K562 (cell line): ENCODE results near the gene MGAT4B. TPM values are rescaled to one million over a fixed set of nuclear protein-coding genes. Genes with fewer than 3 reads are reported as not detected.

Experiments used
- BRF1 ChIP-seq: IDR thresholded peaks from 3 replicates; pipeline ENCODE4 v1.6.1; 2011; ENCODE audit warnings: borderline replicate concordance, mild to moderate bottlenecking; ENCODE audit not compliant: insufficient read length; ENCODE audit errors: extremely low read depth
- GABPB1 ChIP-seq: sonication (generic); formaldehyde crosslinking; IDR thresholded peaks from 2 replicates; pipeline ENCODE4 v1.8.0; 2022; ENCODE audit warnings: mild to moderate bottlenecking, missing genetic modification reagents
- HOXB6 ChIP-seq: fragments of 250-450 bp; sonication (Bioruptor Pico); IDR thresholded peaks from 2 replicates; pipeline ENCODE4 v1.5.1; 2022; ENCODE audit warnings: mild to moderate bottlenecking, borderline replicate concordance
- ILK ChIP-seq: fragments of 450-650 bp; IDR thresholded peaks from 2 replicates; pipeline ENCODE4 v1.6.1; 2016; ENCODE audit warnings: missing genetic modification characterization, low read depth, mild to moderate bottlenecking, missing compliant biosample characterization, moderate library complexity, borderline replicate concordance
- KAT8 ChIP-seq: fragments of 450-650 bp; IDR thresholded peaks from 2 replicates; pipeline ENCODE4 v1.6.1; 2016; ENCODE audit warnings: low read depth, mild to moderate bottlenecking
- L3MBTL2 ChIP-seq: fragments of 450-650 bp; IDR thresholded peaks from 2 replicates; pipeline ENCODE4 v1.6.1; 2016; ENCODE audit warnings: mild to moderate bottlenecking, moderate library complexity
- MAFK ChIP-seq: IDR thresholded peaks from 2 replicates; pipeline ENCODE4 v1.6.1; 2011; ENCODE audit warnings: low read length, improper control_type of control experiment
- MCM2 ChIP-seq: fragments of 450-650 bp; IDR thresholded peaks from 2 replicates; pipeline ENCODE4 v1.6.1; 2017; ENCODE audit warnings: low read depth, mild to moderate bottlenecking
- MYC ChIP-seq, 2 experiments: fragments of 250-450 bp in 1 of 2; sonication (Bioruptor Pico) in 1 of 2; IDR thresholded peaks; 2 replicates each; pipeline versions ENCODE4 v1.5.1 to v1.6.1; 2012 to 2021; ENCODE audit warnings: low read depth in 2 of 2, borderline replicate concordance in 1 of 2, improper control_type of control experiment in 1 of 2, low read length in 1 of 2, mild to moderate bottlenecking in 1 of 2, moderate library complexity in 1 of 2
- PHF8 ChIP-seq: fragments of 200-600 bp; sonication (generic); IDR thresholded peaks from 2 replicates; pipeline ENCODE4 v1.6.1; 2012; ENCODE audit warnings: mixed run types, mild to moderate bottlenecking, inconsistent platforms, low read length, moderate library complexity, borderline replicate concordance
- SAP30 ChIP-seq: fragments of 200-600 bp; sonication (generic); IDR thresholded peaks from 2 replicates; pipeline ENCODE4 v1.6.1; 2012; ENCODE audit warnings: borderline replicate concordance, low read depth, mild to moderate bottlenecking, moderate library complexity, low read length, control low read depth, inconsistent platforms; ENCODE audit not compliant: insufficient read depth, poor library complexity, severe bottlenecking
- TAL1 ChIP-seq: fragments of 450-650 bp; IDR thresholded peaks from 2 replicates; pipeline ENCODE4 v1.6.1; 2016; ENCODE audit warnings: mild to moderate bottlenecking
- XRCC3 ChIP-seq: fragments of 450-650 bp; IDR thresholded peaks from 2 replicates; pipeline ENCODE4 v1.6.1; 2017; ENCODE audit warnings: mild to moderate bottlenecking, moderate library complexity
- ZBTB7A ChIP-seq: IDR thresholded peaks from 2 replicates; pipeline ENCODE4 v1.6.1; 2011; ENCODE audit warnings: low read depth, mild to moderate bottlenecking, low read length, moderate library complexity, borderline replicate concordance; ENCODE audit not compliant: control insufficient read depth
- ZFX ChIP-seq: sonication (generic); formaldehyde crosslinking; IDR thresholded peaks from 2 replicates; pipeline ENCODE4 v1.8.0; 2022; ENCODE audit warnings: mild to moderate bottlenecking, missing genetic modification reagents, moderate library complexity
- ZNF12 ChIP-seq: sonication (generic); formaldehyde crosslinking; IDR thresholded peaks from 2 replicates; pipeline ENCODE4 v1.4.0; 2020; ENCODE audit warnings: mild to moderate bottlenecking, missing genetic modification reagents
- ZNF253 ChIP-seq: fragments of 250-450 bp; sonication (Bioruptor Pico); conservative IDR thresholded peaks from 2 replicates; pipeline ENCODE4 v1.6.1; 2021; ENCODE audit warnings: mild to moderate bottlenecking
- ZNF507 ChIP-seq: conservative IDR thresholded peaks from 2 replicates; pipeline ENCODE4 v1.6.1; 2017; ENCODE audit warnings: missing genetic modification characterization, missing compliant biosample characterization
- ZNF586 ChIP-seq: fragments of 450-650 bp; formaldehyde crosslinking; conservative IDR thresholded peaks from 2 replicates; pipeline ENCODE4 v1.4.0; 2020; ENCODE audit warnings: mild to moderate bottlenecking, moderate library complexity
- polyA plus RNA-seq, 8 experiments: library from polyadenylated mRNA; depleted of rRNA in 4 of 8; stranded (reverse) in 5 of 8; unstranded in 3 of 8; fragments of >200 nt; fragmentation: Nextera tagmentation in 2 of 8; fragmentation: Illumina TruSeq in 1 of 8; extraction: Ambion mirVana in 2 of 8; extraction: Trizol in 1 of 8; gene quantifications; 2 replicates each; pipeline versions ENCODE4 v1.2.1 to v1.2.3, GENCODE V29; 2011 to 2014; ENCODE audit warnings: inconsistent platforms in 1 of 8, missing spikeins in 1 of 8
- total RNA-seq, 7 experiments: library from RNA; depleted of rRNA in 6 of 7; stranded (reverse); fragments of >200 nt in 6 of 7; fragmentation: Illumina TruSeq in 2 of 7; extraction: Trizol in 2 of 7; gene quantifications; 2 replicates each; pipeline versions ENCODE4 v1.2.1 to v1.2.3, GENCODE V29; 2011 to 2021; ENCODE audit warnings: low replicate concordance in 1 of 7
- TF ChIP-seq, protein P1 (sequence below): fragments of 450-650 bp; IDR thresholded peaks from 2 replicates; pipeline ENCODE4 v1.6.1; 2017; ENCODE audit warnings: antibody characterized with exemption
- TF ChIP-seq, protein P2 (sequence below): fragments of 450-650 bp; formaldehyde crosslinking; IDR thresholded peaks from 2 replicates; pipeline ENCODE4 v1.4.0; 2020; ENCODE audit warnings: mild to moderate bottlenecking

The MGAT4B gene
- total and polyA plus RNA-seq, 9 of the 15 experiments (the other 6 are each of a cell fraction or from before 2014, with no cell fraction given) = 0.34 to 133 (median 75.4) TPM

DNA sequence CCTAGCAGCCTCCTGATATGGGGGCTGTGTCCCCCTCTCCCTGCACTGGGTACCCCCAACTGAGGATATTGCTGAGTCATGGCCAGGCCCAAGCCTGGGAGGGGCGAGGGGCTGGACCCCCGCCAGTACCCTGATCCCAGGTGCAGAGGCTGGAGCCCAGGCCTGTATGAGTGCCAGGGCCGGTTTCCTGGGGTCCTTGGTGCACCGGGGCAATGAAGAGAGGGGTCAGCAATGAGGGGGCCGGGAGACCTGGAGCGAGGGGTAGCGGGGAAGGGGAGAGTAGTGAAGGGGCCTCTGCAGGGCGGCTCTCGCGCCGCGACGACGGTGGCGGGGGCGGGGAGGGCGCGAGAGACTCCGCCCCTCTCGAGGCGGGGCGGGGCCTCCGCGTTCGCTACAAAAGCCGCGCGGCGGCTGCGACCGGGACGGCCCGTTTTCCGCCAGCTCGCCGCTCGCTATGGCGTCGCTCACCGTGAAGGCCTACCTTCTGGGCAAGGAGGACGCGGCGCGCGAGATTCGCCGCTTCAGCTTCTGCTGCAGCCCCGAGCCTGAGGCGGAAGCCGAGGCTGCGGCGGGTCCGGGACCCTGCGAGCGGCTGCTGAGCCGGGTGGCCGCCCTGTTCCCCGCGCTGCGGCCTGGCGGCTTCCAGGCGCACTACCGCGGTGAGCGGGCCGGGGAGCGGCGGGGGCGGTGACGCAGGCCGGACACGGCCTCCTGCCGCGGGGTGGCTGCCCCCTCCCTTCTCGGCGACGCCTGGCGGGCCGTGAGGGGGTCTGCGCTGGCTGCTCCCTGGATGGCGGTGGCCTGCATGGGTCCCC is 14.0 kb upstream of the MGAT4B start, which contains the start of gene SQSTM1 (continued):
- TF ChIP-seq TAL1 (no peak), SAP30 (peak; percentile 49), ZNF12 (peak; percentile 45; the same call in 1 of the 2 replicates), ZBTB7A (peak; percentile 96), PHF8 (peak; percentile 94), KAT8 (no peak), HOXB6 (CRISPR knock-in tag) (no peak), L3MBTL2 (peak; percentile 28; the same call in 1 of the 2 replicates), XRCC3 (no peak), ZNF586 (CRISPR knock-in tag) (no peak), MYC (IDR thresholded peaks at IDR 0.05; ENCODE audit: low read depth, low read length) (peak; percentile 64), MYC (CRISPR knock-in tag; IDR thresholded peaks at IDR 0.05; ENCODE audit: borderline replicate concordance, low read depth) (peak; percentile 81; the same call in 1 of the 2 replicates), ZNF253 (no peak), ZNF507 (no peak), ZFX (CRISPR knock-in tag) (peak; percentile 97), BRF1 (no peak), GABPB1 (no peak; the same call in 1 of the 2 replicates), MCM2 (no peak), ILK (tag) (no peak), MAFK (peak; percentile 85)
- TF ChIP-seq, protein P1, sequence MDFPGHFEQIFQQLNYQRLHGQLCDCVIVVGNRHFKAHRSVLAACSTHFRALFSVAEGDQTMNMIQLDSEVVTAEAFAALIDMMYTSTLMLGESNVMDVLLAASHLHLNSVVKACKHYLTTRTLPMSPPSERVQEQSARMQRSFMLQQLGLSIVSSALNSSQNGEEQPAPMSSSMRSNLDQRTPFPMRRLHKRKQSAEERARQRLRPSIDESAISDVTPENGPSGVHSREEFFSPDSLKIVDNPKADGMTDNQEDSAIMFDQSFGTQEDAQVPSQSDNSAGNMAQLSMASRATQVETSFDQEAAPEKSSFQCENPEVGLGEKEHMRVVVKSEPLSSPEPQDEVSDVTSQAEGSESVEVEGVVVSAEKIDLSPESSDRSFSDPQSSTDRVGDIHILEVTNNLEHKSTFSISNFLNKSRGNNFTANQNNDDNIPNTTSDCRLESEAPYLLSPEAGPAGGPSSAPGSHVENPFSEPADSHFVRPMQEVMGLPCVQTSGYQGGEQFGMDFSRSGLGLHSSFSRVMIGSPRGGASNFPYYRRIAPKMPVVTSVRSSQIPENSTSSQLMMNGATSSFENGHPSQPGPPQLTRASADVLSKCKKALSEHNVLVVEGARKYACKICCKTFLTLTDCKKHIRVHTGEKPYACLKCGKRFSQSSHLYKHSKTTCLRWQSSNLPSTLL = no peak
- TF ChIP-seq, protein P2, sequence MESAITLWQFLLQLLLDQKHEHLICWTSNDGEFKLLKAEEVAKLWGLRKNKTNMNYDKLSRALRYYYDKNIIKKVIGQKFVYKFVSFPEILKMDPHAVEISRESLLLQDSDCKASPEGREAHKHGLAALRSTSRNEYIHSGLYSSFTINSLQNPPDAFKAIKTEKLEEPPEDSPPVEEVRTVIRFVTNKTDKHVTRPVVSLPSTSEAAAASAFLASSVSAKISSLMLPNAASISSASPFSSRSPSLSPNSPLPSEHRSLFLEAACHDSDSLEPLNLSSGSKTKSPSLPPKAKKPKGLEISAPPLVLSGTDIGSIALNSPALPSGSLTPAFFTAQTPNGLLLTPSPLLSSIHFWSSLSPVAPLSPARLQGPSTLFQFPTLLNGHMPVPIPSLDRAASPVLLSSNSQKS (CRISPR knock-in tag) = 0 out of 2 replicates have a peak, but pooled peaks have one; percentile 5
